Measurements from ENCODE around the gene HDAC4.

HDAC4 gene

GRCh38 chr2:239212121-239212928, 188.5 kb downstream of the HDAC4 start:
- DNase-seq (ENCODE audit: low read depth), result no peak
- no peak for TF ChIP-seq CTCF (conservative IDR thresholded peaks at IDR 0.05; ENCODE audit: low read depth, low read length)
- no peak overlapping the region for H3K4me3 ChIP-seq (ENCODE audit: low read length)

- TF ChIP-seq CTCF (conservative IDR thresholded peaks at IDR 0.05; ENCODE audit: low read depth, low read length), result no peak
- no peak overlapping the region for H3K4me3 ChIP-seq (ENCODE audit: low read length)
- DNase-seq (ENCODE audit: low read depth), result no peak
These were observed 189.3 kb downstream of the HDAC4 start for GRCh38 chr2:239211396-239212094.

GRCh38 chr2:239209783-239210182, 191.0 kb downstream of the HDAC4 start:
- no peak overlapping the region for H3K4me3 ChIP-seq (ENCODE audit: low read length)
- no peak for DNase-seq (ENCODE audit: low read depth)
- TF ChIP-seq CTCF (conservative IDR thresholded peaks at IDR 0.05; ENCODE audit: low read depth, low read length), result no peak

- no peak for TF ChIP-seq CTCF (conservative IDR thresholded peaks at IDR 0.05; ENCODE audit: low read depth, low read length)
- no peak overlapping the region for H3K4me3 ChIP-seq (ENCODE audit: low read length)
- DNase-seq (ENCODE audit: low read depth), result no peak
These were observed 192.2 kb downstream of the HDAC4 start for GRCh38 chr2:239208465-239209180.

- no peak for TF ChIP-seq CTCF (conservative IDR thresholded peaks at IDR 0.05; ENCODE audit: low read depth, low read length)
- no peak for DNase-seq (ENCODE audit: low read depth)
- H3K4me3 ChIP-seq (ENCODE audit: low read length), result no peak overlapping the region
These were observed 194.0 kb downstream of the HDAC4 start for GRCh38 chr2:239206851-239207250.

GRCh38 chr2:239206042-239206441, 194.8 kb downstream of the HDAC4 start:
- H3K4me3 ChIP-seq (ENCODE audit: low read length), result no peak overlapping the region
- DNase-seq (ENCODE audit: low read depth), result no peak
- no peak for TF ChIP-seq CTCF (conservative IDR thresholded peaks at IDR 0.05; ENCODE audit: low read depth, low read length)

Data from retinal pigment epithelial cell (primary cell).